Caco-2 (cell line): ENCODE measurements around the gene DLX5. TPM values are rescaled to one million over a fixed set of nuclear protein-coding genes. Genes with fewer than 3 reads are reported as not detected.
A peak's percentile ranks its signal among the peaks of the same experiment; 100 is the strongest.

Experiments
- BruUV-seq: library from RNA; stranded (reverse); fragments of 400-500 nt; replicated peaks from 2 replicates; lab custom pipeline; 2021; lab: Mats Ljungman, UMichigan
- CTCF ChIA-PET: fragments of 300-600 bp; sonication (Branson Sonifier 250); formaldehyde crosslinking; loops from one replicate; lab custom pipeline; 2022; ENCODE audit warnings: antibody characterized with exemption; lab: Charles Lee
- POLR2A ChIA-PET: fragments of 300-600 bp; sonication (Branson Sonifier 250); formaldehyde crosslinking; loops from one replicate; lab custom pipeline; 2022; ENCODE audit warnings: antibody characterized with exemption; lab: Charles Lee
- DNase-seq, 2 experiments: peaks; one replicate each; pipeline versions ENCODE4 v3.0.0 to v3.0.0-alpha.2; 2020 to 2022
- H3K27me3 ChIP-seq: replicated peaks from 2 replicates; pipeline ENCODE4 v1.6.0; 2011; ENCODE audit warnings: low read length; ENCODE audit not compliant: control insufficient read depth, insufficient read depth
- H3K36me3 ChIP-seq: 2 replicates; pipeline ENCODE4 v1.5.1; 2011; ENCODE audit warnings: low read length; ENCODE audit not compliant: control insufficient read depth, insufficient read depth
- H3K4me1 ChIP-seq: fragments of 250-450 bp; sonication (Bioruptor Pico); 2 replicates; pipeline ENCODE4 v1.5.1; 2020; ENCODE audit warnings: mild to moderate bottlenecking
- H3K4me3 ChIP-seq: 2 replicates; pipeline ENCODE4 v1.5.1; 2011; ENCODE audit warnings: low read depth, mild to moderate bottlenecking, control low read depth, low read length
- H3K9me3 ChIP-seq: fragments of 250-450 bp; sonication (Bioruptor Pico); 2 replicates; pipeline ENCODE4 v1.5.1; 2020; ENCODE audit warnings: mild to moderate bottlenecking, moderate library complexity
- H3K27ac Mint-ChIP-seq: one replicate; pipeline ENCODE4 v1.8.0; 2022; ENCODE audit warnings: mixed read lengths; ENCODE audit not compliant: unreplicated experiment
- H3K27me3 Mint-ChIP-seq: one replicate; pipeline ENCODE4 v1.8.0; 2022; ENCODE audit warnings: mixed read lengths; ENCODE audit not compliant: insufficient read depth, unreplicated experiment
- H3K36me3 Mint-ChIP-seq: one replicate; pipeline ENCODE4 v1.8.0; 2022; ENCODE audit warnings: mild to moderate bottlenecking, mixed read lengths; ENCODE audit not compliant: insufficient read depth, unreplicated experiment
- H3K4me1 Mint-ChIP-seq: one replicate; pipeline ENCODE4 v1.8.0; 2022; ENCODE audit warnings: low read depth, mixed read lengths; ENCODE audit not compliant: unreplicated experiment
- H3K4me3 Mint-ChIP-seq: one replicate; pipeline ENCODE4 v1.8.0; 2022; ENCODE audit warnings: mild to moderate bottlenecking, moderate library complexity, mixed read lengths; ENCODE audit not compliant: unreplicated experiment
- H3K9me3 Mint-ChIP-seq: one replicate; pipeline ENCODE4 v1.8.0; 2022; ENCODE audit warnings: mixed read lengths; ENCODE audit not compliant: unreplicated experiment
- intact Hi-C: fragments of 100-400 bp; cut with micrococcal nuclease; formaldehyde crosslinking; loops from one replicate; pipeline ENCODE4 v1.10.0; 2022; ENCODE audit not compliant: unreplicated experiment
- total RNA-seq: library from RNA; stranded (reverse); gene quantifications from 2 replicates; pipeline ENCODE4 v1.2.3, GENCODE V29; 2022
- TF ChIP-seq, protein P1 (sequence below), 2 experiments: fragments of 200-600 bp in 1 of 2; IDR thresholded peaks; 1 replicate in 1 of 2; 2 replicates in 1 of 2; pipeline versions ENCODE4 v1.5.1 to v1.8.0; 2011 to 2022; ENCODE audit warnings: antibody characterized with exemption in 1 of 2, control low read depth in 1 of 2, inconsistent platforms in 1 of 2, low read depth in 1 of 2, low read length in 1 of 2, mild to moderate bottlenecking in 1 of 2, moderate library complexity in 1 of 2; ENCODE audit not compliant: insufficient read depth in 1 of 2, severe bottlenecking in 1 of 2, unreplicated experiment in 1 of 2

The DLX5 gene
- total RNA-seq, 1 experiment from 2014 or later, result not detected

DNA sequence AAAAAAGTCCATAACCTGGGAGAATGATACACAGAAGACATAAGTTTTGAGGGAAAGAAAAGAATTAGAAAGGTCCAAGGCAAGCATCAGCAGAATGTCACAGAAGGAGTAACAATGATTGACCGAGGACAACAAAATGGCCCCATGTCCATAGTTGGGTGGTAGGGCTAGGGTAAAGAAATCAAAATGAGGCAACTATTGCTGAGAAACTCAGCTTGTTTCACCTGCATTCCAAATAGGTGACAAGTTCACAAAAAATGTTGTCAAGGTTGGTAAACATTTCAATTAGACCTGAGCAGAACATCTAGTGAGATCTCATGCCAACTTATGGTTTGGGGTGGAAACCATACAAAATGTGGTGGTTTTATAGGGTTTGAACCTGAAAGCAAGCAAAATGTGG lies 42.0 kb downstream of the DLX5 start:
- Histone ChIP-seq H3K27me3 (no peaks in the 10 kb centered on the region), H3K9me3 (no peaks in the 10 kb centered on the region), H3K4me1 (no peaks in the 10 kb centered on the region), H3K4me3 (no peak overlapping the region), H3K36me3 (no peaks in the 10 kb centered on the region)
- DNase-seq, result no peak
- intact Hi-C loops, result no loop called here
- H3K4me1 Mint-ChIP-seq, result no peaks in the 10 kb centered on the region
- no peaks in the 10 kb centered on the region for H3K27me3 Mint-ChIP-seq
- POLR2A ChIA-PET, result no interaction called here
- TF ChIP-seq, protein P1, sequence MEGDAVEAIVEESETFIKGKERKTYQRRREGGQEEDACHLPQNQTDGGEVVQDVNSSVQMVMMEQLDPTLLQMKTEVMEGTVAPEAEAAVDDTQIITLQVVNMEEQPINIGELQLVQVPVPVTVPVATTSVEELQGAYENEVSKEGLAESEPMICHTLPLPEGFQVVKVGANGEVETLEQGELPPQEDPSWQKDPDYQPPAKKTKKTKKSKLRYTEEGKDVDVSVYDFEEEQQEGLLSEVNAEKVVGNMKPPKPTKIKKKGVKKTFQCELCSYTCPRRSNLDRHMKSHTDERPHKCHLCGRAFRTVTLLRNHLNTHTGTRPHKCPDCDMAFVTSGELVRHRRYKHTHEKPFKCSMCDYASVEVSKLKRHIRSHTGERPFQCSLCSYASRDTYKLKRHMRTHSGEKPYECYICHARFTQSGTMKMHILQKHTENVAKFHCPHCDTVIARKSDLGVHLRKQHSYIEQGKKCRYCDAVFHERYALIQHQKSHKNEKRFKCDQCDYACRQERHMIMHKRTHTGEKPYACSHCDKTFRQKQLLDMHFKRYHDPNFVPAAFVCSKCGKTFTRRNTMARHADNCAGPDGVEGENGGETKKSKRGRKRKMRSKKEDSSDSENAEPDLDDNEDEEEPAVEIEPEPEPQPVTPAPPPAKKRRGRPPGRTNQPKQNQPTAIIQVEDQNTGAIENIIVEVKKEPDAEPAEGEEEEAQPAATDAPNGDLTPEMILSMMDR (IDR thresholded peaks at IDR 0.05; ENCODE audit: insufficient read depth in 1 of 2, low read depth in 1 of 2, low read length in 1 of 2, severe bottlenecking in 1 of 2, unreplicated experiment in 1 of 2), result no peak
- BruUV-seq, result no TSS peak
- no peaks in the 10 kb centered on the region for H3K9me3 Mint-ChIP-seq
- H3K4me3 Mint-ChIP-seq, result no peak overlapping the region
- no peaks in the 10 kb centered on the region for H3K36me3 Mint-ChIP-seq
- H3K27ac Mint-ChIP-seq, result no peak overlapping the region
- CTCF ChIA-PET, result no interaction called here

DNA sequence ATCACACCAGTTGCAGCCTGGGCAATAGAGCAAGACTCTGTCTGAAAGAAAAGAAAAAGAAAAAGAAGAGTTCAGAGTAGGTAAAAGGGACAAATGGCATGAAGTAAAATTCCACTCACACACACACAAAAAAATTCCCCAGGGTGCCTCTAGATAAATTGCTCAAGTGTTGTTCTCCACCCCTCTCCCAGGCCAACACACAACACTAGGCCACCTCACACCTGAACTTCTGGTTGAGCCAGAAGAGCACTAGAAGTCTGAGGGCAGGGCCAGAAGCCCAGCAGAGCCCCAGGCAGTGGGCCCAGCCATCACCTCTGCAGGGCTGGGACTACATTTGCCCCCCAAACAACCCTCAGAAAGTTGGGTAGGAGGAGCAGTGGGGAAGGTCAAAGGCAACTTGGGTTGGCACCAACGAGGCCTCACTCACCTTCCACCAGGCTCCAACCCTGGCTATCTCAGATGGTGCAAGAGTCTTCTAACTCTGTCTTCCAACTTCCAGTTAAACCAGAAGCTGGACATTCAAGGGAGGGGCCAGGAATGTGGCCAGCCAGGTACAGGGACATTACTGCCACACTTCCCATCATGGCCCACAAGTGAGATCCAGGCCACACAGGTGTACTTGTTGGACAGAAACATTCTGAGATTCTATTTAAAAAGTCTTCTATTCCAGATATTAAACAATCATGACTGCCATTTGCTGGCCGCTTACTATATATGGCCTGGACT lies 44.9 kb downstream of the DLX5 start:
- intact Hi-C loops, result no loop called here
- CTCF ChIA-PET, result no interaction called here
- H3K9me3 ChIP-seq, result no peaks in the 10 kb centered on the region; the same call in 1 of the 2 replicates
- Mint-ChIP-seq H3K4me3 (no peak overlapping the region), H3K27ac (no peak overlapping the region), H3K36me3 (no peaks in the 10 kb centered on the region), H3K9me3 (no peaks in the 10 kb centered on the region), H3K27me3 (no peaks in the 10 kb centered on the region), H3K4me1 (no peaks in the 10 kb centered on the region)
- no peaks in the 10 kb centered on the region for H3K4me1 ChIP-seq
- no peaks in the 10 kb centered on the region for H3K36me3 ChIP-seq
- DNase-seq, result peak in 1 of 2 experiments; percentile 8
- H3K4me3 ChIP-seq, result no peak overlapping the region
- no peaks in the 10 kb centered on the region for H3K27me3 ChIP-seq
- BruUV-seq, result no TSS peak
- POLR2A ChIA-PET, result no interaction called here
- TF ChIP-seq, protein P1 (IDR thresholded peaks at IDR 0.05; ENCODE audit: insufficient read depth in 1 of 2, low read depth in 1 of 2, low read length in 1 of 2, severe bottlenecking in 1 of 2, unreplicated experiment in 1 of 2), result no peak

DNA sequence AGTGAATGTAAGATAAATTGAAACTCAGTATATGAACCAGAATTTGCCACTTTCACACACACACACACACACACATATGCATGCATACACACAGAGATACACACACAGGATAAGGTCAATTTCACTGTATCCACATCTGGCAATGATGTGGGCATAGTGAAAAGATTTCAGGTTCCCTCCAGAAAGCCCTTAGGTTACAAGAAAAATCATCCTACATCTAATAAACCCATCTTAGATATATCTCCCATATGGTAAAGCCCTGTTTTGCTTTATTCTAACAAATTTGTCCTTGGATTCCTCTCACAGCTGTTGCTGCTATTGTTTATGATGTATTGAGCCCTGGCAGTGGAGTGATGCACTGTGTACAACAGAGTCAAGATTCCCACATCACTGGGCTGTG lies 47.2 kb downstream of the DLX5 start:
- Mint-ChIP-seq H3K9me3 (no peaks in the 10 kb centered on the region), H3K27me3 (peaks cover 5% of the 10 kb centered on the region), H3K4me3 (no peak overlapping the region), H3K4me1 (no peaks in the 10 kb centered on the region), H3K27ac (no peak overlapping the region), H3K36me3 (no peaks in the 10 kb centered on the region)
- intact Hi-C loops, result no loop called here
- TF ChIP-seq, protein P1 (IDR thresholded peaks at IDR 0.05; ENCODE audit: insufficient read depth in 1 of 2, low read depth in 1 of 2, low read length in 1 of 2, severe bottlenecking in 1 of 2, unreplicated experiment in 1 of 2), result no peak
- ChIA-PET POLR2A (no interaction called here), CTCF (no interaction called here)
- no peak overlapping the region for H3K4me3 ChIP-seq
- no peak for DNase-seq
- no peaks in the 10 kb centered on the region; the same call in 1 of the 2 replicates for H3K9me3 ChIP-seq
- no peaks in the 10 kb centered on the region for H3K27me3 ChIP-seq
- H3K36me3 ChIP-seq, result no peaks in the 10 kb centered on the region
- no peaks in the 10 kb centered on the region for H3K4me1 ChIP-seq
- no TSS peak for BruUV-seq
